Mucosa of gallbladder (tissue), 1 donor: ENCODE results near the gene MYEF2. TPM values are rescaled to one million over a fixed set of nuclear protein-coding genes. Genes with fewer than 3 reads are reported as not detected.
A peak's percentile ranks its signal among the peaks of the same experiment; 100 is the strongest.

Experiments used
- DNase-seq: peaks from one replicate; pipeline ENCODE4 v3.0.0-alpha.2; 2020; ENCODE audit warnings: low spot score
- total RNA-seq: library from RNA; stranded (reverse); gene quantifications from one replicate; pipeline ENCODE4 v1.2.1, GENCODE V29; 2021
- donor health status: DM: no; HTN: no; CAD: no.

MYEF2 gene
- total RNA-seq = 41.1 TPM

GRCh38 chr15:48177766-48178647, at the start of gene MYEF2:
Gene MYEF2, minus strand, starts transcription at chr15:48178295. Its CDS starts 58 bp downstream, at chr15:48178237.
- DNase-seq = peak; percentile 66

- DNase-seq = no peak
Measured at GRCh38 chr15:48225771-48226170, 47.7 kb upstream of the MYEF2 start.

GRCh38 chr15:48222627-48223026, 44.5 kb upstream of the MYEF2 start:
- no peak for DNase-seq

DNA sequence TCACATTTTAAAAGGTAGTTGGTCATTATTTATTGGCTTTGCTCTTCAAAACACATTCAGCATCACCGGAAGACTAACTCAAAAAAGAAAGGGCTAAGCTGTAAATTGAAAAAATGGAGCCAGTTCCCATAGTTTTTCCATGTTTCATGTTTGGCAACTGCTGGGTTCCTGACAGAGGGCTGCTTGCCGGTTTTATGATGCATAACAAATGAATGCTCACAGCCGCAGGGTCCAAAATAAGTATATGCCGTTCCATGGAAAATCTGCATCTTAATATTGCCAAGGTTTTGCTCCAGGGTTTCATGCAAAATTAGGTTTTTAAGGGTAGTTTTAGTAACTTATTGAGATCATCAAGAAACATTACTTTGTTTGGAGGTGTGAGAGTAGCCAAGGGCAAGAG, 43.8 kb upstream of the MYEF2 start:
- no peak for DNase-seq

- DNase-seq = no peak
Measured at GRCh38 chr15:48221261-48221660, 43.2 kb upstream of the MYEF2 start.

DNA sequence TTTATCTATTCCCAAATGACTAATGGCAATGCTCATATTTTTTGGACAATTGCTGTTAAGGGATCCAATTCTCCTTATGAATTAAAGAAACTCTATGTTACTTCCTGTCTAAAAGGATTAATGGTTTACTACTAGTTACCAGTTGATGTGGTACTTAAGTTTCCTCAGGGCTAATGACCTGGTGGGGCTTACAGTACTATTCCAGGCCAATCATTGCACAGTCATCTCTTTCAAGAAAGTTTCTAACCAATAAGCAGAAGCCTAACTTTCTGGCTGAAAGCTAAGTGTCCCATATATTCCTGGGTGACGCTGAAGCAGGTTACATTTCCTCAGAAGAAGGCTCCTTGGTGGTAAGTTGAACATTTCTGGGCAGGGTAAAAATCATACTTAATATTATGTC, 27.9 kb upstream of the MYEF2 start, which contains the start of gene SLC12A1:
SLC12A1 (plus strand) TSS at position 322 of the 400 bp plus-strand sequence. CDS start 1,418 bp downstream, outside the sequence.
- DNase-seq = no peak

GRCh38 chr15:48202068-48202467, 24.0 kb upstream of the MYEF2 start:
- no peak for DNase-seq

GRCh38 chr15:48191574-48192225, 13.6 kb upstream of the MYEF2 start, which contains the start of gene CTXN2:
Gene CTXN2, plus strand, starts transcription at chr15:48191665. Its CDS starts 9,636 bp downstream, at chr15:48201301.
- no peak for DNase-seq

GRCh38 chr15:48190932-48191573, 13.0 kb upstream of the MYEF2 start:
- DNase-seq = peak; percentile 76

- no peak for DNase-seq
Measured at GRCh38 chr15:48186271-48186670, 8.2 kb upstream of the MYEF2 start.

DNA sequence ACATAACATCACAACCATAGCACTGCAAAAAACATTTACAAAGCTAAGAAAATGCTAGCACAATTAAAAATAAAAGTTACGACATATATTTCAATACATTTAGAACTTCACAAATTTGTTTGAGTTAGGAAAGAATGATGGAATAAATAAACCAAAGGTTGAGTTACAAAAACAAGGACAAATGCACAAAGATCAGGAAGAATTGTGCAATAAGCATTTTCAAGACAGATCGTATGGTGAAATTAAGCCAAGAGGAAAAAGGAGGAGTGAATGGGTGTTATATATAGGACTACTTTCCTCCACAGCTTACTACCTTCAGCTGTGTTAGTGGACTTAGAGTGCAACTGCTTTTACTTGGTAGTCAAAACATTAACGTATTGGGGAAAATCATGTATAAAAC, 7.4 kb upstream of the MYEF2 start:
- DNase-seq = no peak

GRCh38 chr15:48182749-48183148, 4.7 kb upstream of the MYEF2 start:
- DNase-seq = no peak

- DNase-seq = no peak
Measured at GRCh38 chr15:48178648-48178931, 495 bp upstream of the MYEF2 start.

DNA sequence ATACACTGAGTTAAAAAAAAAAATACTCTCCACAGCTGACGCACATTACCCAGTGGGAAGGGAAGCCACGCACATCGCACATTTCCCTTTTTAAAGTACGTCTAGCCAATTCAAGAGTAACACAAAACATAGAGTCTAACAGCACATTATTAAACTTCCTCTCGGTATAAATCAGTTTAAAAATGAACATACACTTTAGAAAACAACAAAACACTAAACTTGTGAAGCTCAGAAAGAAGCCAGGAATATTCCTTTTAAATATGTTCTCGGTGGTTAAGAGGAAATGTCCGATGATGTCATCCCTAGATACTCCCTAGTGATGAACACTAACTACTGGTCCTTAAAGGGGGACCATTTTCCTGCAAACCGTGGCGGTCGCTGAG, 721 bp downstream of the MYEF2 start:
- no peak for DNase-seq

GRCh38 chr15:48176957-48177356, 1.1 kb downstream of the MYEF2 start:
- DNase-seq = no peak

GRCh38 chr15:48176112-48176511, 2.0 kb downstream of the MYEF2 start:
- no peak for DNase-seq

DNA sequence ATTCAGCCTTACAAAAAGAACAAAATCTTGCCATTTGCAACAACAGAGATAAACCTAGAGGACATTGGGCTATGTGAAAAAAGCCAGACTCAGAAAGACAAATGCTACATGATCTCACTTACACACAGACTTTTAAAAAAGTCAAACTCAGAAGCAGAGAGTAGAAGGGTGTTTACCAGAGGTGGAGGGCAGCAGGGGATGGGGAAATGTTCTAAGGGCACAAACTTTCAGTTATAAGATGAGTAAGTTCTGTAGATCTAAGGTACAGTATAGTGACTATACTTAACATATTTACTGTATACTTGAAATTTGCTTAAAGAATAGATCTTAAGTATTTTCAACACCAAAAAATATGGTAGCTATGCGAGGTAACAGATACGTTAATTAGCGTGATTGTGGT, 3.0 kb downstream of the MYEF2 start:
- no peak for DNase-seq

- DNase-seq = no peak
Measured at GRCh38 chr15:48170981-48171380, 7.1 kb downstream of the MYEF2 start.

GRCh38 chr15:48168616-48169015, 9.5 kb downstream of the MYEF2 start:
- no peak for DNase-seq

GRCh38 chr15:48153526-48153925, 24.6 kb downstream of the MYEF2 start:
- DNase-seq = no peak

DNA sequence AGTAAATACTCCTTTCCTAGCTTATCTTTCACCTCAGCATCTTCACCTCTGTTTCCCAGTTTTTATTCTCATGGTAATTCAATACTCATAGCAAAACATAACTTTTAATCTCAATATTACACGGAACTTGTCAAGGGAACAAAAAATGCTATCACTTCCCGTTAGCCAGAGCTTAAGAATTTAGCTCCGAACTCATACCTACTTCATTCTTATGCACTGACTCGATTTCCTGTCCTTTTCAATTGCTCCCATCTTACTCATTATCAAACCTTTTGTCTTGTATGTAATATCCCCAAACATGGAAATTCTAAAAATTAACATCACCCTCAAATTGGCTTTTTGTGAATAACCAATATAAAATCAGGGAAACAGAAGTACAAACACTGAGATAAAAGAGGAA, 28.2 kb downstream of the MYEF2 start:
- DNase-seq = no peak

DNA sequence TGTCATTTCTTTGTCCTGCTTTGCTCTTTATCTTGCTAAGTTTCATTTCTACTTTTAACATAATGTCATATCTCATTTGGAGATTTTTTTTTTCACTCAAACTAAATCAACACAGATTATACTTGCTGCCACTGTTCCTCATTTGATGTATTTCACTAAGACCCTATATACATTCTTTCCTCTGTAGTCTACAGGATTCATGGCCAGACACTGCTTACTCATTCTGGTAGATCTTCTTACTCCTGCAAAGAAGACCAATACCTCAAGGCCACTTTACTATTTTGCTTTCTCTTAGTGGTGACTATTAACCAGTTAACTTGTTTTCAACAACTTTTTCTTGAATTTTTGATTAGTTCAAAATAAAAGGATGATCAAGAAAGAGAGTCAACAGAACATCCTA, 30.7 kb downstream of the MYEF2 start:
- DNase-seq = no peak

DNA sequence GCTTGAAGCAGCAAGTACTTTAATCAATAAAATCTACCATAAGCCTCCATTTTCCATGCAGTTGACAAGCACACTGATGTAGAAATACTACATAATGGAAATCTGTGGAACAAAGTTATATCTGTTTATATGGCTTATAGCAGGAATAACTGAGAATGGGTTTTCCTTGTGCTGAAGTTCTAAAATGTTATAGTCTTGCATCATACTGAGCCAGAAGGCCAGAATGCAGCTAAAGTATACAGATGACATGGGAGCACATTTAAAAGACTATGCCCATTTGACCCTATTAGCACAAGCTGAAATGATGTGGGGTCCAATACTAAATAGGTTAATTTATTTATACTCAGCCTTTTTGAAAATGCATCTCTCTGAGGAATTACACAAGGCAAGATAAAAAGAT, 32.2 kb downstream of the MYEF2 start:
- no peak for DNase-seq
